ENCODE data around the gene RPL39L.
"Not testable (repeated sequence)": the region's sequence is repeated elsewhere in the genome, so short reads cannot be mapped to it uniquely, and the experiment has no call there.

The RPL39L gene

DNA sequence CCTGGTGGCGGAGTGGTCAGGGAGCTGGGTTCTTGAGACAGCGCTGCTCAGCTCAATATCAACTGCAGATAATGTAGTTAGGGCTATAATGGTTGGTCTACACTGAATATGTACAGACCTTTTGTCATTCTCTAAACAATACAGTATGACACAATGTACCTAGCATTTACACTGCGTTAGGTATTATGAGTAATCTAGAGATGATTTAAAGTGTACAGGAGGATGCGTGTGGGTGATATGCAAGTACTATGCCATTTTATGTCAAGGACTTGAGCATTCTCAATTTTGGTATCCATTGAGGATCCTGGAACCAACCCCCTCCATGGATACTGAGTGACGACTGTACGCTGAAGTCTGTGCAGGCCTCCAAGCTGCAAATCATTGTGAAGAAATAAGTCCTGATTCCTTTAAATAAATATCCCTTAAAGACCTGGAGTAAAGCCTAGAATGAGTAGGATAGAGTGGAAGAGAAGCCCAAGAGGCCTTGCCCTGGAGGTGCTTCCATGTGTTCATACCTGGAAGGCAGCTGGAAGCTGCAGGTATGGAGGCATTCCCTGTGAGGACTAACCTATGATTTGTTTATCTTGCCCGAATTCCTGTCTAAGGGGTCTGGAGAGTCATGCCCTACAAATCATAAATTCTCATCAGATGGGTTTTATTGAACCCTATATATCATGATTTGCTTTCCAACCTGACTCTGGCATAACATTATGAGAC lies 42.3 kb upstream of the RPL39L start:
- no peak overlapping the region for H3K27ac ChIP-seq

DNA sequence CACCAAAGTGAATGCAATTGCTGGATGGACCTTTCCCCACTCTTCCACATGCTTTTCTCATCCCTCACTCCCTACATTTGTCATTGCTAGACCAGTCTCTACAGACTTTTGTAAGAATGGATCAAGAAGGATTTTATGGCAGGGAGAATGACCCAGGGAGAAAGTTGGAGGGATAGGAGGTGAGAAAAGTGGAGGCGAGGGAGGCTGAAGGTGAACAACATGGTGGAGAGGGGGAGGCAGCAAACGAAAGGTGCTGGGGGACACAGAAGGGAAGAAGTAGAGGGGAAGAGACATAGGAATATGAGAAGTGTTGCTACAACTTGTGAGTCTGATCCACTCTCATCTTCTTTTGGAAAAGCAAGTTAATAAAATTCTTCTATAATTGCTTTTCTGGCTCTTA lies 33.6 kb upstream of the RPL39L start:
- H3K27ac ChIP-seq, result no peak overlapping the region
- no peak for TF ChIP-seq ZFX (IDR thresholded peaks at IDR 0.05)
- no peak for TF ChIP-seq CTCF (conservative IDR thresholded peaks at IDR 0.05)

More for the DNA sequence above, 42.3 kb upstream of the RPL39L start:
- TF ChIP-seq ZFX (IDR thresholded peaks at IDR 0.05) (no peak), CTCF (conservative IDR thresholded peaks at IDR 0.05) (no peak)

DNA sequence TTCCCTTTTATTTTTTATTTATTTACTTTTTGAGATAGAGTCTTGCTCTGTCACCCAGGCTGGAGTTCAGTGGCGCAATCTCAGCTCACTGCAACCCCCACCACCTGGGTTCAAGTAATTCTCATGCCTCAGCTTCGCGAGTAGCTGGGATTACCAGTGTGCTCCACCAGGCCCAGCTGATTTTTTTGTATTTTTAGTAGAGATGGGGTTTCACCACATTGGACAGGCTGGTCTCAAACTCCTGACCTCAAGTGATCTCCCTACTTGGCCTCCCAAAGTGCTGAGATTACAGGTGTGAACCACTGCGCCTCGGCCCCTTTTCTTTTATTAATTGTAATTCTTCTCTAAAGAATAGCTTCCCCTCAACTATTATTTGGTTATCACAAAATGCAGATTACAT lies 31.6 kb upstream of the RPL39L start:
- H3K27ac ChIP-seq, result not testable (repeated sequence)

DNA sequence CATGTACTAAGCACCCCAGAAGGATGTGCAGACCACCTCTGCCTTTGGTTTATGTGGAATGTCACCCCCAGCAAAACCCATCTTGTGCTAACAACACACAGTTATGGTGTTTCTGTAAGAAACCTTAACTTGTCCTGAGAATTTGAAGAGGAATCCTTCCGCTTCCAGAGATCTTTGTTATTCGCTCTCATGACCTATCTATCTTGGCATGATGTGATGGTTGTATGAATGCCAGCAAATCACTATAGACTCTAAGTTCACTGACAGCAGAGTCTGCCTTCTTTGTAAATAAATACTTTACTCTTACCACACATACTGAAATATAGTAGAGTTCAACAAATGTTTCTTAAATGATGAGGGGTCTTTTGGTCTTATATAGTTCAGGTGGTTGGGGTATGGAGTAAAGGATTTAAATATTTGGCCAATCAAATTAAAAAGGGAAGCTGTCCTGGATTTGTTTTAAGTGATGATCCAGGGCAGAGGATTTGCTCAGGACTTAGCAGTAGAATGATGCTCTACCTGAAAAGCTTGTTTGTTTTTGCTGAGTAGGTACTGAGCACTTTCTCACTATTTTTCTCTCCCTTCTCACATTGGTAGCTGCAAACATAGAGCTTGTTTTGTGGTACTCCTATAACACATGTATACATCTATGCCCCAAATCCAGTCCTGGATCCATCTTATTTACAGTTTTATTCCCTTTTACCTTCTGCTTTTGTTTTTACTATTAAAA lies 30.1 kb upstream of the RPL39L start:
- no peak for TF ChIP-seq ZFX (IDR thresholded peaks at IDR 0.05)
- no peak for TF ChIP-seq CTCF (conservative IDR thresholded peaks at IDR 0.05)
- no peak overlapping the region for H3K27ac ChIP-seq

GRCh38 chr3:187167777-187168176 lies 28.5 kb upstream of the RPL39L start:
- no peak overlapping the region for H3K27ac ChIP-seq
- TF ChIP-seq CTCF (conservative IDR thresholded peaks at IDR 0.05) (no peak), ZFX (IDR thresholded peaks at IDR 0.05) (no peak)

DNA sequence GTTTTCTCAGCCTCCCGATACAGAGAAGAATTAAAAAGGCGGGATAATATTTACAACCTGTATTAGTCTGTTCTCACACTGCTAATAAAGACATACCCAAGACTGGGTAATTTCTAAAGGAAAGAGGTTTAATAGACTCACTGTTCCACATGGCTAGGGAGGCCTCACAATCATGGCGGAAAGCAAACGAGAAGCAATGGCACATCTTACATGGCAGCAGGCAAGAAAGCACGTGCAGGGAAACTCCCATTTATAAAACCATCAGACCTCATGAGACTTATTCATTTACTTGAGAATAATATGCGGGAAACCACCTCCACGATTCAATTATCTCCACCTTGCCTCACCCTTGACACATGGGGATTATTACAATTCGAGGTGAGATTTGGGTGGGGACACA lies 27.5 kb upstream of the RPL39L start:
- H3K27ac ChIP-seq, result no peak overlapping the region
- TF ChIP-seq ZFX (IDR thresholded peaks at IDR 0.05) (no peak), CTCF (conservative IDR thresholded peaks at IDR 0.05) (no peak)

DNA sequence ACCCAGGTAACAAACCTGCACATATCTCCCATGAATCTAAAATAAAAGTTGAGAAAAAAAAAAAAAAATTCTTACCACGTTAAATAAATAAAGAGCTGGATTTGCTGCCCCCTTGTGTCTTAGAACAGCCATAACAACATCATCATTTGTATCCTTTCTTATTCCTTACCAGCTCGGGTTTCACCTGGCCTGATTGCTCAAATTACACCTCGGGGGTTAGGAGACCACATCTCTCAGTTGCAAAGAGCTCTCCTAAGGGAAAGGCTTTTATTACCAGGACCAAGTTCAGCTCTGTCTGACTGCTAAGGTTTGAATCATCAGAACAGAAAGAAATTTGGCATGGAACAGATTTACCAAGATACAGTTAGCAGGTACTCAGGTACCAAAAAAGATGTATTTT lies 25.8 kb upstream of the RPL39L start:
- TF ChIP-seq CTCF (conservative IDR thresholded peaks at IDR 0.05), result peak; percentile 90
- TF ChIP-seq ZFX (IDR thresholded peaks at IDR 0.05), result no peak
- no peak overlapping the region for H3K27ac ChIP-seq

All from C4-2B (cell line).